ENCODE results near the gene PRKCH.

DNA sequence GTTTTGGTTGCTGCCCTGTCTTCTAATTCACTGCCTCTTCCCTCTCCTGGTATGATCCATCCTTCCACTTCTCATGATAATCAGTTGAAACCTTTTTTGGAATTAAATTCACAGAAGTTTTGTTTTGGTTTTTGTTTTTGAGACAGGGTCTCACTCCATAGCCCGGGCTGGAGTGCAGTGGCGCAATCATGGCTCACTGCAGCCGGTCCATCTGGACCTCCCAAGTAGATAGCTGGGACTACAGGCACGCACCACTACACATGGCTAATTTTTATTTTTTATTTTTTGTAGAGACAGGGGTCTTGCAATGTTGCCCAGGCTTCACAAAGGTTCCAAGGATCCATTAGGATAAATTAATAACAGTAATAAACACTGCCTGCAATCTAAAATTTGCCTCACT is 164.3 kb downstream of the PRKCH start:
- TF ChIP-seq, protein P1, sequence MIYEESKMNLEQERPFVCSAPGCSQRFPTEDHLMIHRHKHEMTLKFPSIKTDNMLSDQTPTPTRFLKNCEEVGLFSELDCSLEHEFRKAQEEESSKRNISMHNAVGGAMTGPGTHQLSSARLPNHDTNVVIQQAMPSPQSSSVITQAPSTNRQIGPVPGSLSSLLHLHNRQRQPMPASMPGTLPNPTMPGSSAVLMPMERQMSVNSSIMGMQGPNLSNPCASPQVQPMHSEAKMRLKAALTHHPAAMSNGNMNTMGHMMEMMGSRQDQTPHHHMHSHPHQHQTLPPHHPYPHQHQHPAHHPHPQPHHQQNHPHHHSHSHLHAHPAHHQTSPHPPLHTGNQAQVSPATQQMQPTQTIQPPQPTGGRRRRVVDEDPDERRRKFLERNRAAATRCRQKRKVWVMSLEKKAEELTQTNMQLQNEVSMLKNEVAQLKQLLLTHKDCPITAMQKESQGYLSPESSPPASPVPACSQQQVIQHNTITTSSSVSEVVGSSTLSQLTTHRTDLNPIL (CRISPR knock-in tag; IDR thresholded peaks at IDR 0.05; ENCODE audit: low read depth) = no peak
- no peak for TF ChIP-seq RARB (CRISPR knock-in tag; IDR thresholded peaks at IDR 0.05)
- TF ChIP-seq TSHZ2 (CRISPR knock-in tag; IDR thresholded peaks at IDR 0.05) = no peak
- TF ChIP-seq ZC3H10 (CRISPR knock-in tag; IDR thresholded peaks at IDR 0.05) = no peak
- TF ChIP-seq ZNF565 (CRISPR knock-in tag; conservative IDR thresholded peaks at IDR 0.05; ENCODE audit: low read depth) = no peak
- TF ChIP-seq PATZ1 (CRISPR knock-in tag; IDR thresholded peaks at IDR 0.05; ENCODE audit: borderline replicate concordance) = no peak
- TF ChIP-seq ZNF8 (CRISPR knock-in tag; IDR thresholded peaks at IDR 0.05) = no peak
- TF ChIP-seq GLIS3 (CRISPR knock-in tag; IDR thresholded peaks at IDR 0.05) = no peak
- TF ChIP-seq ZFP3 (CRISPR knock-in tag; IDR thresholded peaks at IDR 0.05) = no peak
- TF ChIP-seq OSR1 (CRISPR knock-in tag; IDR thresholded peaks at IDR 0.05) = no peak
- no peak for TF ChIP-seq PPARA (CRISPR knock-in tag; IDR thresholded peaks at IDR 0.05; ENCODE audit: borderline replicate concordance)
- no peak for TF ChIP-seq ESRRG (CRISPR knock-in tag; IDR thresholded peaks at IDR 0.05)

All from SK-N-SH treated with all-trans-retinoic acid at 6 μM for 48 hours (cell line).